GOT3 (cell line): ENCODE data around the gene SYNC.
"Not testable (repeated sequence)": the region's sequence is repeated elsewhere in the genome, so short reads cannot be mapped to it uniquely, and the experiment has no call there.

Experiments
- DNase-seq: peaks from one replicate; lab custom pipeline; 2025; ENCODE audit warnings: mixed read lengths; lab: John Stamatoyannopoulos, UW

Gene SYNC

GRCh38 chr1:32693455-32694174 lies 9.0 kb downstream of the SYNC start:
- no peak for DNase-seq

GRCh38 chr1:32686387-32686786 lies 16.2 kb downstream of the SYNC start:
- no peak for DNase-seq

GRCh38 chr1:32685498-32685897 lies 17.1 kb downstream of the SYNC start:
- DNase-seq = no peak

- DNase-seq = no peak
These were observed 18.3 kb downstream of the SYNC start for GRCh38 chr1:32684167-32684811.

- no peak for DNase-seq
These were observed 19.2 kb downstream of the SYNC start for GRCh38 chr1:32683397-32683796.

GRCh38 chr1:32681999-32682398 lies 20.6 kb downstream of the SYNC start:
- no peak for DNase-seq

- DNase-seq = no peak
These were observed 21.1 kb downstream of the SYNC start for GRCh38 chr1:32681509-32681908.

GRCh38 chr1:32680642-32681041 lies 21.9 kb downstream of the SYNC start:
- DNase-seq = no peak

GRCh38 chr1:32679993-32680392 lies 22.6 kb downstream of the SYNC start:
- not testable (repeated sequence) for DNase-seq

- no peak for DNase-seq
These were observed 25.6 kb downstream of the SYNC start for GRCh38 chr1:32676945-32677344.

GRCh38 chr1:32668716-32669115 lies 33.9 kb downstream of the SYNC start:
- not testable (repeated sequence) for DNase-seq

GRCh38 chr1:32666901-32667566 lies 35.5 kb downstream of the SYNC start:
- DNase-seq = no peak

- no peak for DNase-seq
These were observed 36.7 kb downstream of the SYNC start for GRCh38 chr1:32665915-32666314.

- DNase-seq = no peak
These were observed 43.0 kb downstream of the SYNC start for GRCh38 chr1:32659581-32659980.

- DNase-seq = no peak
These were observed 50.2 kb downstream of the SYNC start for GRCh38 chr1:32652244-32652962.

- DNase-seq = no peak
These were observed 51.0 kb downstream of the SYNC start for GRCh38 chr1:32651461-32652073.

GRCh38 chr1:32650752-32651460 lies 51.7 kb downstream of the SYNC start, which contains the start of gene RBBP4:
Gene RBBP4 (plus strand): TSS chr1:32651208. CDS start chr1:32651307, 99 bp downstream.
- DNase-seq = peak; percentile 95

GRCh38 chr1:32650248-32650751 lies 52.3 kb downstream of the SYNC start, which contains the start of gene ZBTB8OS:
Gene ZBTB8OS (minus strand): TSS chr1:32650550. CDS start chr1:32650529, 21 bp downstream.
- peak; percentile 48 for DNase-seq

- no peak for DNase-seq
These were observed 55.0 kb downstream of the SYNC start for GRCh38 chr1:32647308-32648134.

- DNase-seq = no peak
These were observed 58.1 kb downstream of the SYNC start for GRCh38 chr1:32644426-32644825.
